ENCODE measurements around the gene CIRBP. TPM values are rescaled to one million over a fixed set of nuclear protein-coding genes. Genes with fewer than 3 reads are reported as not detected.

Gene CIRBP
- total RNA-seq, 1 experiment from 2014 or later = 136 TPM

DNA sequence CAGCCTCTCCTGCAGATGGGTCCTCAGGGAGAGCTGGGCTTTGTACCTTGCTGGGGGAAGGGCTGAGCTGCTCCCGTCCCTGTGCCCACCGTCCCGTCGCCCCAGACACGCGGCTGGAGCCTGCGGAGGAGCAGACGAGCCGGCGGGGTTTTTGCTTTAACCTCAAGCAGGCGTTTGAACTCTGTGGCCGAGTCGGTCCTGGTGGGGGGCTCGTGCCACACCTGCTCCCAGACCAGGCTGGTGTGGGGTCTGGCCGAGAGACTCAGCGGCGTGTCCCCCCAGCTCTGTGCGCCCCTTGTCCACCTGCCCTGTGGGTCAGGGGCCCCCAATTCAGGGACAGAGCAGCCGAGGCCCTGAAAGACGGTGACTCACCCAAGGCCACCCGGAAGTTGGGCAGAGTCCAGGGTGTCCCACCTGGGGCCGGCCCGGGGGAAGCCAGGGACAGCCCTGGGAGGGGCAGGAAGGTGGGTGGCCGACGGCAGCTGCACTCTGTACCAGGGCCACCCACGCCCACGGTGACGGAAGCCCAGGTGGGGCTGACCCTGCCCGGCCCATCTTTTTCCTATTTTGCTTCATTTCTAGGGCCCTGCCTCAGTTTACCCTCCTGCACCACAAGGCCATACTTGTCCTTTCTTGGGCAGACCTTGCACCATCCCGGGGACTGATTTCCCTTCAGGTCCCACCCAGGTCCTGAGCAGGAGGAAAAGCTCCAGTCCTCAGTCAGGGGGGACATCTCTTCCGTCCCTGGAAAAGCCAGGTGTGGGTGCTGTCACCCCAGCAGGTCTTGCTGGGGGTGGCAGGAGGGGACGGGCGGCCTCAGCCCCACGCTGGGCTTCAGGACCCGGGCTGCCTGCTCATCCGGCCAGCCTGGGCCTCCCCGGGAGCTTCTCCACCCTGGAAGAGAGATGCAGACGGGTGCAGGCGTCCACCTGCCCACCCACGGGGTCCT lies 21.8 kb downstream of the CIRBP start:
- Histone ChIP-seq H3K4me3 (ENCODE audit: low read length) (no peak overlapping the region), H3K27me3 (ENCODE audit: low read length) (peaks cover 41% of the 10 kb centered on the region), H3K36me3 (ENCODE audit: low read depth, low read length) (no peaks in the 10 kb centered on the region), H3K4me2 (ENCODE audit: low read length) (no peak overlapping the region), H3K9ac (ENCODE audit: low read length) (no peak overlapping the region), H2AFZ (ENCODE audit: low read length) (no peak overlapping the region), H3K27ac (ENCODE audit: low read length) (no peak overlapping the region), H3F3A (ENCODE audit: low read length, unreplicated experiment) (no peaks in the 10 kb centered on the region), H3K9me3 (ENCODE audit: low read length) (no peaks in the 10 kb centered on the region), H3K79me2 (ENCODE audit: low read length) (no peaks in the 10 kb centered on the region), H4K20me1 (ENCODE audit: low read length) (no peaks in the 10 kb centered on the region), H3K9me2 (replicated peaks; ENCODE audit: low read length) (no peaks in the 10 kb centered on the region), H3K4me1 (ENCODE audit: insufficient read depth, low read length) (no peaks in the 10 kb centered on the region)
- no peak for ATAC-seq
- ChIA-PET POLR2A (ENCODE audit: unreplicated experiment) (interaction anchor here (0.7 kb wide), 1 partner anchor 22 kb away, joined by 5 read pairs; the partner anchor contains the start of gene CIRBP), CTCF (interaction anchor here (0.7 kb wide), 1 partner anchor 118 kb away, joined by 16 read pairs; no protein-coding TSS in a partner anchor)
- intact Hi-C loops (cut with micrococcal nuclease) = no loop called here
- no peak for DNase-seq
- no peak for TF ChIP-seq EZH2 (IDR thresholded peaks at IDR 0.05; ENCODE audit: low read length, unreplicated experiment)
- TF ChIP-seq, protein P1, sequence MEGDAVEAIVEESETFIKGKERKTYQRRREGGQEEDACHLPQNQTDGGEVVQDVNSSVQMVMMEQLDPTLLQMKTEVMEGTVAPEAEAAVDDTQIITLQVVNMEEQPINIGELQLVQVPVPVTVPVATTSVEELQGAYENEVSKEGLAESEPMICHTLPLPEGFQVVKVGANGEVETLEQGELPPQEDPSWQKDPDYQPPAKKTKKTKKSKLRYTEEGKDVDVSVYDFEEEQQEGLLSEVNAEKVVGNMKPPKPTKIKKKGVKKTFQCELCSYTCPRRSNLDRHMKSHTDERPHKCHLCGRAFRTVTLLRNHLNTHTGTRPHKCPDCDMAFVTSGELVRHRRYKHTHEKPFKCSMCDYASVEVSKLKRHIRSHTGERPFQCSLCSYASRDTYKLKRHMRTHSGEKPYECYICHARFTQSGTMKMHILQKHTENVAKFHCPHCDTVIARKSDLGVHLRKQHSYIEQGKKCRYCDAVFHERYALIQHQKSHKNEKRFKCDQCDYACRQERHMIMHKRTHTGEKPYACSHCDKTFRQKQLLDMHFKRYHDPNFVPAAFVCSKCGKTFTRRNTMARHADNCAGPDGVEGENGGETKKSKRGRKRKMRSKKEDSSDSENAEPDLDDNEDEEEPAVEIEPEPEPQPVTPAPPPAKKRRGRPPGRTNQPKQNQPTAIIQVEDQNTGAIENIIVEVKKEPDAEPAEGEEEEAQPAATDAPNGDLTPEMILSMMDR (conservative IDR thresholded peaks at IDR 0.05; ENCODE audit: low read depth, low read length) = no peak
- BruUV-seq (replicated peaks) = no TSS peak

DNA sequence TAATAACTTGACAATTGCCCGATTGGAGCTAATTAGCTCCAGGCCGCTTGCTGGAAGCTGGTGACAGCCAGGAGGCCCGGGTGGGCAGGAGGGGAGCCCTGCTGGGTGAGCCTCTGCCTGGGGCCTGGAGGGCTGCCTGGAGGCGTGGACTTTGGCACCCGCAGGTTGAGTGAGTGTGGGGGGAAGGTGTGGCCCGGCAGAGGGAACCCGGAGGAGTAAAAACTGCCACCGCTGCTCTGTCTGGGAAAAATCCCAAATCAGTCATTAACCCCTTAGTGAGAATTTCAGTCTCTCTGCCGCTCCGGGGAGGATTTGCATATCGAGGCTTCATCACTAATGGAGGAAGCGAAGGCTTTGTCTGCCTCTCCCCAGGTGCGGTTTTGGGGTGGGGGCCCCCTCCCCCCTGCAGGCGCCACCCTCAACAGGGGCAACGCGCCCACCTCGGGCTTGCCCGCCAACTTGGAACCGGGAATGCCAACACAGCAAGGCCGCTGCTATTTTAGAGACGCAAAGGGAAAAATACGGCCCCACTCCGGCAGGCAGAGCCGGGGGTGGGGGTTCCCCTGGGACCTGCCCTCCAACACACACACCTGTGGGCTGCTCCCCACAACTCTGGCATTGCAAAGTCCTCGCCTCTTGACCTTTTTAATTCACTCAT lies 22.8 kb downstream of the CIRBP start:
- peak; percentile 19; the same call in 1 of the 2 replicates for ATAC-seq
- no peaks in the 10 kb centered on the region for H3K4me1 ChIP-seq (ENCODE audit: insufficient read depth, low read length)
- no peak for TF ChIP-seq EZH2phosphoT487 (IDR thresholded peaks at IDR 0.05; ENCODE audit: borderline replicate concordance, low read length)
- TF ChIP-seq EZH2 (IDR thresholded peaks at IDR 0.05; ENCODE audit: low read length, unreplicated experiment) = no peak
- TF ChIP-seq, protein P1 (conservative IDR thresholded peaks at IDR 0.05; ENCODE audit: low read depth, low read length) = no peak
- H3K27ac ChIP-seq (ENCODE audit: low read length) = no peak overlapping the region
- BruUV-seq (replicated peaks) = no TSS peak
- peaks cover 35% of the 10 kb centered on the region for H3K27me3 ChIP-seq (ENCODE audit: low read length)
- H3K4me2 ChIP-seq (ENCODE audit: low read length) = peak overlapping the region; percentile 26; the same call in 1 of the 2 replicates
- POLR2A ChIA-PET (ENCODE audit: unreplicated experiment) = interaction anchor here (0.7 kb wide), 1 partner anchor 23 kb away, joined by 5 read pairs; the partner anchor contains the start of gene CIRBP
- no peak overlapping the region for H3K9ac ChIP-seq (ENCODE audit: low read length)
- no peaks in the 10 kb centered on the region for H3K9me3 ChIP-seq (ENCODE audit: low read length)
- H4K20me1 ChIP-seq (ENCODE audit: low read length) = no peaks in the 10 kb centered on the region
- H3K9me2 ChIP-seq (replicated peaks; ENCODE audit: low read length) = no peaks in the 10 kb centered on the region
- CTCF ChIA-PET = interaction anchor here (0.7 kb wide), 1 partner anchor 118 kb away, joined by 16 read pairs; no protein-coding TSS in a partner anchor
- no peak overlapping the region for H3K4me3 ChIP-seq (ENCODE audit: low read length)
- H2AFZ ChIP-seq (ENCODE audit: low read length) = no peak overlapping the region
- no peaks in the 10 kb centered on the region for H3K36me3 ChIP-seq (ENCODE audit: low read depth, low read length)
- intact Hi-C loops (cut with micrococcal nuclease) = no loop called here
- no peak for DNase-seq
- no peaks in the 10 kb centered on the region for H3F3A ChIP-seq (ENCODE audit: low read length, unreplicated experiment)
- no peaks in the 10 kb centered on the region for H3K79me2 ChIP-seq (ENCODE audit: low read length)
